WTC11 (cell line): ENCODE results near the gene MPP1. TPM values are rescaled to one million over a fixed set of nuclear protein-coding genes. Genes with fewer than 3 reads are reported as not detected.

Source experiments
- ATAC-seq: fragments of 200-7000 bp; cut with Tn5 transposase; 2 replicates; pipeline ENCODE4 v1.10.0; 2021; ENCODE audit warnings: mild to moderate bottlenecking, moderate library complexity
- CTCF ChIA-PET: fragments of 300-600 bp; sonication (Branson Sonifier 250); formaldehyde crosslinking; loops from one replicate; lab custom pipeline; 2021; ENCODE audit warnings: antibody characterized with exemption; lab: Charles Lee
- POLR2A ChIA-PET: fragments of 350-600 bp; sonication (Branson Sonifier 250); formaldehyde crosslinking; loops from one replicate; lab custom pipeline; 2021; ENCODE audit warnings: antibody characterized with exemption; lab: Charles Lee
- DNase-seq: peaks from one replicate; pipeline ENCODE4 v3.0.0; 2021; ENCODE audit warnings: low spot score
- H3K27ac Mint-ChIP-seq: 2 replicates; pipeline ENCODE4 v1.8.0; 2021; ENCODE audit warnings: mixed read lengths
- H3K27me3 Mint-ChIP-seq: 2 replicates; pipeline ENCODE4 v1.8.0; 2021; ENCODE audit warnings: low read depth, mild to moderate bottlenecking, moderate library complexity, mixed read lengths
- H3K36me3 Mint-ChIP-seq: 2 replicates; pipeline ENCODE4 v1.8.0; 2021; ENCODE audit warnings: mixed read lengths
- H3K4me1 Mint-ChIP-seq: 2 replicates; pipeline ENCODE4 v1.8.0; 2022; ENCODE audit warnings: mixed read lengths
- H3K4me3 Mint-ChIP-seq: 2 replicates; pipeline ENCODE4 v1.8.0; 2021; ENCODE audit warnings: mild to moderate bottlenecking, moderate library complexity, mixed read lengths
- H3K9me3 Mint-ChIP-seq: 2 replicates; pipeline ENCODE4 v1.8.0; 2021; ENCODE audit warnings: mixed read lengths
- ESRRA ChIP-seq: sonication (generic); formaldehyde crosslinking; IDR thresholded peaks from 2 replicates; pipeline ENCODE4 v1.8.1; 2022; ENCODE audit warnings: mild to moderate bottlenecking, missing genetic modification reagents, borderline replicate concordance
- ETV6 ChIP-seq: sonication (generic); formaldehyde crosslinking; IDR thresholded peaks from 2 replicates; pipeline ENCODE4 v1.8.1; 2022; ENCODE audit warnings: mild to moderate bottlenecking, missing genetic modification reagents
- JAZF1 ChIP-seq: fragments of 250-450 bp; sonication (Bioruptor Pico); IDR thresholded peaks from 2 replicates; pipeline ENCODE4 v1.9.0; 2021; ENCODE audit warnings: moderate library complexity, mild to moderate bottlenecking, inconsistent platforms
- MYBL2 ChIP-seq: sonication (generic); formaldehyde crosslinking; IDR thresholded peaks from 2 replicates; pipeline ENCODE4 v1.8.1; 2023; ENCODE audit warnings: mild to moderate bottlenecking, moderate library complexity, missing genetic modification reagents
- NFATC4 ChIP-seq: fragments of 250-450 bp; sonication (Bioruptor Pico); IDR thresholded peaks from 2 replicates; pipeline ENCODE4 v1.9.0; 2021; ENCODE audit warnings: mild to moderate bottlenecking
- PRRX2 ChIP-seq: fragments of 250-450 bp; sonication (Bioruptor Pico); IDR thresholded peaks from 2 replicates; pipeline ENCODE4 v1.8.0; 2021; ENCODE audit warnings: mild to moderate bottlenecking
- RELA ChIP-seq: sonication (generic); formaldehyde crosslinking; IDR thresholded peaks from 2 replicates; pipeline ENCODE4 v1.8.1; 2022; ENCODE audit warnings: missing genetic modification reagents, mild to moderate bottlenecking, borderline replicate concordance
- SMAD3 ChIP-seq: sonication (generic); formaldehyde crosslinking; IDR thresholded peaks from 2 replicates; pipeline ENCODE4 v1.8.0; 2022; ENCODE audit warnings: missing genetic modification reagents, mild to moderate bottlenecking, borderline replicate concordance
- SMAD4 ChIP-seq: sonication (generic); formaldehyde crosslinking; IDR thresholded peaks from 2 replicates; pipeline ENCODE4 v1.8.0; 2022; ENCODE audit warnings: mild to moderate bottlenecking, missing genetic modification reagents
- SP1 ChIP-seq: sonication (generic); formaldehyde crosslinking; conservative IDR thresholded peaks from 2 replicates; pipeline ENCODE4 v1.8.1; 2022; ENCODE audit warnings: missing genetic modification reagents
- ZNF121 ChIP-seq: sonication (generic); formaldehyde crosslinking; IDR thresholded peaks from 2 replicates; pipeline ENCODE4 v1.8.0; 2023; ENCODE audit warnings: missing genetic modification reagents
- ZNF263 ChIP-seq: sonication (generic); formaldehyde crosslinking; IDR thresholded peaks from 2 replicates; pipeline ENCODE4 v1.8.1; 2022; ENCODE audit warnings: low read depth, mild to moderate bottlenecking, moderate library complexity, missing genetic modification reagents
- total RNA-seq: library from RNA; stranded (reverse); gene quantifications from 3 replicates; pipeline ENCODE4 v1.2.3, GENCODE V29; 2021
- TF ChIP-seq, protein P1 (sequence below): sonication (generic); formaldehyde crosslinking; IDR thresholded peaks from 2 replicates; pipeline ENCODE4 v1.8.0; 2023; ENCODE audit warnings: missing genetic modification reagents
- TF ChIP-seq, protein P2 (sequence below): sonication (generic); formaldehyde crosslinking; IDR thresholded peaks from 2 replicates; pipeline ENCODE4 v1.8.1; 2023; ENCODE audit warnings: mild to moderate bottlenecking, missing genetic modification reagents, borderline replicate concordance
- TF ChIP-seq, protein P3 (sequence below): sonication (generic); formaldehyde crosslinking; IDR thresholded peaks from 2 replicates; pipeline ENCODE4 v1.8.1; 2023; ENCODE audit warnings: mild to moderate bottlenecking, moderate library complexity, missing genetic modification reagents
- TF ChIP-seq, protein P4 (sequence below): sonication (generic); formaldehyde crosslinking; IDR thresholded peaks from 2 replicates; pipeline ENCODE4 v1.8.0; 2022; ENCODE audit warnings: mild to moderate bottlenecking, missing genetic modification reagents
- TF ChIP-seq, protein P5 (sequence below): sonication (generic); formaldehyde crosslinking; conservative IDR thresholded peaks from 2 replicates; pipeline ENCODE4 v1.8.1; 2022; ENCODE audit warnings: mild to moderate bottlenecking, missing genetic modification reagents
- TF ChIP-seq, protein P6 (sequence below): sonication (generic); formaldehyde crosslinking; IDR thresholded peaks from 2 replicates; pipeline ENCODE4 v1.8.0; 2022; ENCODE audit warnings: mild to moderate bottlenecking, missing genetic modification reagents
- TF ChIP-seq, protein P7 (sequence below): sonication (generic); formaldehyde crosslinking; IDR thresholded peaks from 2 replicates; pipeline ENCODE4 v1.8.1; 2022; ENCODE audit warnings: low read depth, missing genetic modification reagents, borderline replicate concordance
- TF ChIP-seq, protein P8 (sequence below): sonication (generic); formaldehyde crosslinking; IDR thresholded peaks from 2 replicates; pipeline ENCODE4 v1.8.1; 2022; ENCODE audit warnings: mild to moderate bottlenecking, moderate library complexity, missing genetic modification reagents
- TF ChIP-seq, protein P9 (sequence below): sonication (generic); formaldehyde crosslinking; IDR thresholded peaks from 2 replicates; pipeline ENCODE4 v1.8.1; 2022; ENCODE audit warnings: low read depth, mild to moderate bottlenecking, moderate library complexity, missing genetic modification reagents, borderline replicate concordance

MPP1 gene
- total RNA-seq, 1 experiment from 2014 or later, result 15.8 TPM

DNA sequence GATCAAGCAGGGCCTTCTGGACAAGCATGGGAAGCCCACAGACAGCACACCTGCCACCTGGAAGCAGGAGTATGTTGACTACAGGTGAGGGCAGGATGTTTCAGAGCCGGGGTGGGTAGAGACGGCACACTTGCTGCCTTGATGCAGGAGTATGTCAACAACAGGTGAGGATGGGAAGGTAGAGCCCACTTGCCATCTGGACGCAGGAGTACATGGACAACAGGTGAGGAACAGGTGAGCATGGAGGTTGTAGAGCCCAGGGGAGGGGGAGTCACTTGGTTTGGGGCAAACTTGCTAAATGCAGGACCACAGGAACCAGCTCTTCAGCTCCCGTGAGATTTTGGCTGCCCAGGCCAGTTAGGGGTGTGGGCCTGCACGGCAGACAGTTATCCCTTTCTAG lies 30.7 kb downstream of the MPP1 start (continued):
- TF ChIP-seq, protein P1, sequence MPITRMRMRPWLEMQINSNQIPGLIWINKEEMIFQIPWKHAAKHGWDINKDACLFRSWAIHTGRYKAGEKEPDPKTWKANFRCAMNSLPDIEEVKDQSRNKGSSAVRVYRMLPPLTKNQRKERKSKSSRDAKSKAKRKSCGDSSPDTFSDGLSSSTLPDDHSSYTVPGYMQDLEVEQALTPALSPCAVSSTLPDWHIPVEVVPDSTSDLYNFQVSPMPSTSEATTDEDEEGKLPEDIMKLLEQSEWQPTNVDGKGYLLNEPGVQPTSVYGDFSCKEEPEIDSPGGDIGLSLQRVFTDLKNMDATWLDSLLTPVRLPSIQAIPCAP (CRISPR knock-in tag), result no peak
- TF ChIP-seq NFATC4 (no peak), ETV6 (CRISPR knock-in tag) (no peak), PRRX2 (CRISPR knock-in tag) (no peak), ZNF263 (no peak), JAZF1 (CRISPR knock-in tag) (no peak), RELA (CRISPR knock-in tag) (no peak)

DNA sequence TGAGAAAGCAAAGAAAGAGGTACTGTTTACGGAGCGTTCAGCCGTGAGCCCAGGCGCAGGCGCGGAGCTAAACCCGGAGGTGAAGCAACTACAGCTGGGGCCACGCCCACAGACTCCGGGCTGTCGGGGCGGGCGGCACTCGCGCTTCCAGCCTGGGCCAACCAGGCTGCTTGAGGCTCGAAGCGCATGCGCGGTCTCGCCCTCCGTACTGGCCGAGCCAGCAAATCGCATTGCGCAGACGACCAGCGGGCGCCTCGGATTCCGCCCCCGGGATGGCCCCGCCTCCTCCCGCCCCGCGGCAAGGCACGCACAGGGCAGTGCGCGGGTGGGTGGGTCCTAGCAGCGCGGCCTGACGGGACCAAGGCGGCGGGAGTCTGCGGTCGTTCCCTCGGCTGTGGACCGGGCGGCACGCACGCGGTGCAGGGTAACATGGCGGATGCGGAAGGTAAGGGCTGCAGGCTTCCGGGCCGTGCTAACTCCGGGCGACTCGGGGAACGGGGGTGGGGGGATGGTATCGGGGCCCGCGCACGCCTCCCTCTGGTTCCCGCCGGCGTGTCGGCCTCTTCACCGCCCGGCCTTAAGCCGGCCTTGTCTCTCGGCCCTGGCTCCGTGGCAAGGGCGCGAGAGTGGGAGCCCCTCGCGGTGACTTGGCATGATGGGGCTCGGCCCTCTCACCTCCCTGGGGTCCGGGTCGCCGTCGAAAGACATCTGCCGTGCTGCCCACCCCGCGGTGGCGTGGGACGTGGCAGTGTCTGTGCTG lies 42.6 kb downstream of the MPP1 start, which contains the start of gene DKC1:
TSS of gene DKC1 (plus strand) at position 328 of the 760 bp plus-strand sequence. CDS start at position 430, 102 bp downstream.
- Mint-ChIP-seq H3K4me1 (peaks cover 10% of the 10 kb centered on the region), H3K9me3 (no peaks in the 10 kb centered on the region), H3K27me3 (no peaks in the 10 kb centered on the region), H3K27ac (peak within 1 kb of the TSS; percentile 97), H3K4me3 (peak within 1 kb of the TSS; percentile 80), H3K36me3 (peaks cover 33% of the 10 kb centered on the region)
- ATAC-seq, result peak; percentile 94
- TF ChIP-seq, protein P2, sequence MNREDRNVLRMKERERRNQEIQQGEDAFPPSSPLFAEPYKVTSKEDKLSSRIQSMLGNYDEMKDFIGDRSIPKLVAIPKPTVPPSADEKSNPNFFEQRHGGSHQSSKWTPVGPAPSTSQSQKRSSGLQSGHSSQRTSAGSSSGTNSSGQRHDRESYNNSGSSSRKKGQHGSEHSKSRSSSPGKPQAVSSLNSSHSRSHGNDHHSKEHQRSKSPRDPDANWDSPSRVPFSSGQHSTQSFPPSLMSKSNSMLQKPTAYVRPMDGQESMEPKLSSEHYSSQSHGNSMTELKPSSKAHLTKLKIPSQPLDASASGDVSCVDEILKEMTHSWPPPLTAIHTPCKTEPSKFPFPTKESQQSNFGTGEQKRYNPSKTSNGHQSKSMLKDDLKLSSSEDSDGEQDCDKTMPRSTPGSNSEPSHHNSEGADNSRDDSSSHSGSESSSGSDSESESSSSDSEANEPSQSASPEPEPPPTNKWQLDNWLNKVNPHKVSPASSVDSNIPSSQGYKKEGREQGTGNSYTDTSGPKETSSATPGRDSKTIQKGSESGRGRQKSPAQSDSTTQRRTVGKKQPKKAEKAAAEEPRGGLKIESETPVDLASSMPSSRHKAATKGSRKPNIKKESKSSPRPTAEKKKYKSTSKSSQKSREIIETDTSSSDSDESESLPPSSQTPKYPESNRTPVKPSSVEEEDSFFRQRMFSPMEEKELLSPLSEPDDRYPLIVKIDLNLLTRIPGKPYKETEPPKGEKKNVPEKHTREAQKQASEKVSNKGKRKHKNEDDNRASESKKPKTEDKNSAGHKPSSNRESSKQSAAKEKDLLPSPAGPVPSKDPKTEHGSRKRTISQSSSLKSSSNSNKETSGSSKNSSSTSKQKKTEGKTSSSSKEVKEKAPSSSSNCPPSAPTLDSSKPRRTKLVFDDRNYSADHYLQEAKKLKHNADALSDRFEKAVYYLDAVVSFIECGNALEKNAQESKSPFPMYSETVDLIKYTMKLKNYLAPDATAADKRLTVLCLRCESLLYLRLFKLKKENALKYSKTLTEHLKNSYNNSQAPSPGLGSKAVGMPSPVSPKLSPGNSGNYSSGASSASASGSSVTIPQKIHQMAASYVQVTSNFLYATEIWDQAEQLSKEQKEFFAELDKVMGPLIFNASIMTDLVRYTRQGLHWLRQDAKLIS (CRISPR knock-in tag), result no peak
- TF ChIP-seq, protein P3, sequence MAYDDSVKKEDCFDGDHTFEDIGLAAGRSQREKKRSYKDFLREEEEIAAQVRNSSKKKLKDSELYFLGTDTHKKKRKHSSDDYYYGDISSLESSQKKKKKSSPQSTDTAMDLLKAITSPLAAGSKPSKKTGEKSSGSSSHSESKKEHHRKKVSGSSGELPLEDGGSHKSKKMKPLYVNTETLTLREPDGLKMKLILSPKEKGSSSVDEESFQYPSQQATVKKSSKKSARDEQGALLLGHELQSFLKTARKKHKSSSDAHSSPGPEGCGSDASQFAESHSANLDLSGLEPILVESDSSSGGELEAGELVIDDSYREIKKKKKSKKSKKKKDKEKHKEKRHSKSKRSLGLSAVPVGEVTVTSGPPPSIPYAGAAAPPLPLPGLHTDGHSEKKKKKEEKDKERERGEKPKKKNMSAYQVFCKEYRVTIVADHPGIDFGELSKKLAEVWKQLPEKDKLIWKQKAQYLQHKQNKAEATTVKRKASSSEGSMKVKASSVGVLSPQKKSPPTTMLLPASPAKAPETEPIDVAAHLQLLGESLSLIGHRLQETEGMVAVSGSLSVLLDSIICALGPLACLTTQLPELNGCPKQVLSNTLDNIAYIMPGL (CRISPR knock-in tag), result peak; percentile 41; the same call in 1 of the 2 replicates
- no peak for TF ChIP-seq ZNF121 (CRISPR knock-in tag)
- TF ChIP-seq, protein P4, sequence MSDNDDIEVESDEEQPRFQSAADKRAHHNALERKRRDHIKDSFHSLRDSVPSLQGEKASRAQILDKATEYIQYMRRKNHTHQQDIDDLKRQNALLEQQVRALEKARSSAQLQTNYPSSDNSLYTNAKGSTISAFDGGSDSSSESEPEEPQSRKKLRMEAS (CRISPR knock-in tag), result peak; percentile 80
- TF ChIP-seq, protein P5, sequence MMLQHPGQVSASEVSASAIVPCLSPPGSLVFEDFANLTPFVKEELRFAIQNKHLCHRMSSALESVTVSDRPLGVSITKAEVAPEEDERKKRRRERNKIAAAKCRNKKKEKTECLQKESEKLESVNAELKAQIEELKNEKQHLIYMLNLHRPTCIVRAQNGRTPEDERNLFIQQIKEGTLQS (CRISPR knock-in tag), result no peak
- no peak for TF ChIP-seq SMAD3 (CRISPR knock-in tag)
- TF ChIP-seq, protein P6, sequence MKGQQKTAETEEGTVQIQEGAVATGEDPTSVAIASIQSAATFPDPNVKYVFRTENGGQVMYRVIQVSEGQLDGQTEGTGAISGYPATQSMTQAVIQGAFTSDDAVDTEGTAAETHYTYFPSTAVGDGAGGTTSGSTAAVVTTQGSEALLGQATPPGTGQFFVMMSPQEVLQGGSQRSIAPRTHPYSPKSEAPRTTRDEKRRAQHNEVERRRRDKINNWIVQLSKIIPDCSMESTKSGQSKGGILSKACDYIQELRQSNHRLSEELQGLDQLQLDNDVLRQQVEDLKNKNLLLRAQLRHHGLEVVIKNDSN, result peak; percentile 41; the same call in 1 of the 2 replicates
- peak; percentile 33; the same call in 1 of the 2 replicates for TF ChIP-seq ESRRA
- TF ChIP-seq, protein P7, sequence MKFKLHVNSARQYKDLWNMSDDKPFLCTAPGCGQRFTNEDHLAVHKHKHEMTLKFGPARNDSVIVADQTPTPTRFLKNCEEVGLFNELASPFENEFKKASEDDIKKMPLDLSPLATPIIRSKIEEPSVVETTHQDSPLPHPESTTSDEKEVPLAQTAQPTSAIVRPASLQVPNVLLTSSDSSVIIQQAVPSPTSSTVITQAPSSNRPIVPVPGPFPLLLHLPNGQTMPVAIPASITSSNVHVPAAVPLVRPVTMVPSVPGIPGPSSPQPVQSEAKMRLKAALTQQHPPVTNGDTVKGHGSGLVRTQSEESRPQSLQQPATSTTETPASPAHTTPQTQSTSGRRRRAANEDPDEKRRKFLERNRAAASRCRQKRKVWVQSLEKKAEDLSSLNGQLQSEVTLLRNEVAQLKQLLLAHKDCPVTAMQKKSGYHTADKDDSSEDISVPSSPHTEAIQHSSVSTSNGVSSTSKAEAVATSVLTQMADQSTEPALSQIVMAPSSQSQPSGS (CRISPR knock-in tag), result no peak
- TF ChIP-seq MYBL2 (CRISPR knock-in tag), result 0 out of 2 replicates have a peak, but pooled peaks have one; percentile 54
- no peak for TF ChIP-seq SMAD4 (CRISPR knock-in tag)
- TF ChIP-seq, protein P8, sequence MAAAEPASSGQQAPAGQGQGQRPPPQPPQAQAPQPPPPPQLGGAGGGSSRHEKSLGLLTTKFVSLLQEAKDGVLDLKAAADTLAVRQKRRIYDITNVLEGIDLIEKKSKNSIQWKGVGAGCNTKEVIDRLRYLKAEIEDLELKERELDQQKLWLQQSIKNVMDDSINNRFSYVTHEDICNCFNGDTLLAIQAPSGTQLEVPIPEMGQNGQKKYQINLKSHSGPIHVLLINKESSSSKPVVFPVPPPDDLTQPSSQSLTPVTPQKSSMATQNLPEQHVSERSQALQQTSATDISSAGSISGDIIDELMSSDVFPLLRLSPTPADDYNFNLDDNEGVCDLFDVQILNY, result peak; percentile 42; the same call in 1 of the 2 replicates
- TF ChIP-seq, protein P9, sequence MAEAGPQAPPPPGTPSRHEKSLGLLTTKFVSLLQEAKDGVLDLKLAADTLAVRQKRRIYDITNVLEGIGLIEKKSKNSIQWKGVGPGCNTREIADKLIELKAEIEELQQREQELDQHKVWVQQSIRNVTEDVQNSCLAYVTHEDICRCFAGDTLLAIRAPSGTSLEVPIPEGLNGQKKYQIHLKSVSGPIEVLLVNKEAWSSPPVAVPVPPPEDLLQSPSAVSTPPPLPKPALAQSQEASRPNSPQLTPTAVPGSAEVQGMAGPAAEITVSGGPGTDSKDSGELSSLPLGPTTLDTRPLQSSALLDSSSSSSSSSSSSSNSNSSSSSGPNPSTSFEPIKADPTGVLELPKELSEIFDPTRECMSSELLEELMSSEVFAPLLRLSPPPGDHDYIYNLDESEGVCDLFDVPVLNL, result 0 out of 2 replicates have a peak, but pooled peaks have one; percentile 34
- no peak for TF ChIP-seq RELA (CRISPR knock-in tag)
- TF ChIP-seq SP1, result peak; percentile 66
- CTCF ChIA-PET, result interaction anchor here (1.0 to 1.4 kb wide), 2 partner anchors 14 to 43 kb away, joined by 3 to 12 read pairs; partner anchors contain the start of gene MPP1
- POLR2A ChIA-PET, result interaction anchor here (0.9 to 2.0 kb wide), 3 partner anchors 13 to 16 kb away, joined by 3 to 5 read pairs (median 3); no protein-coding TSS in a partner anchor
- DNase-seq, result peak; percentile 94
